A673 (cell line): ENCODE data around the gene SOX30. TPM values are rescaled to one million over a fixed set of nuclear protein-coding genes. Genes with fewer than 3 reads are reported as not detected.

ENCODE experiments used
- BruUV-seq: library from RNA; stranded (reverse); fragments of 400-500 nt; replicated peaks from 2 replicates; lab custom pipeline; 2021; lab: Mats Ljungman, UMichigan
- CTCF ChIA-PET: fragments of 300-600 bp; sonication (Branson Sonifier 250); formaldehyde crosslinking; loops from one replicate; lab custom pipeline; 2022; ENCODE audit warnings: antibody characterized with exemption; lab: Charles Lee
- POLR2A ChIA-PET: fragments of 300-600 bp; sonication (Branson Sonifier 250); formaldehyde crosslinking; loops from one replicate; lab custom pipeline; 2022; ENCODE audit warnings: antibody characterized with exemption; ENCODE audit not compliant: low non-redundant PET; lab: Charles Lee
- DNase-seq: peaks from one replicate; pipeline ENCODE4 v3.0.0-alpha.2; 2015; ENCODE audit warnings: low spot score
- H3K27ac ChIP-seq: fragments of 200-600 bp; sonication (generic); 2 replicates; pipeline ENCODE4 v1.5.1; 2016; ENCODE audit warnings: mixed run types, low read depth, mild to moderate bottlenecking, mixed read lengths, antibody characterized with exemption, low read length; ENCODE audit not compliant: poor library complexity, severe bottlenecking
- H3K27me3 ChIP-seq: fragments of 200-600 bp; sonication (generic); replicated peaks from 2 replicates; pipeline ENCODE4 v1.6.1; 2017; ENCODE audit warnings: mixed run types, low read depth, mild to moderate bottlenecking, mixed read lengths, antibody characterized with exemption, low read length; ENCODE audit not compliant: insufficient read depth, poor library complexity
- H3K36me3 ChIP-seq: fragments of 200-600 bp; sonication (generic); 2 replicates; pipeline ENCODE4 v1.6.1; 2016; ENCODE audit warnings: mixed run types, mild to moderate bottlenecking, mixed read lengths, antibody characterized with exemption, low read length; ENCODE audit not compliant: insufficient read depth, poor library complexity, severe bottlenecking
- H3K4me1 ChIP-seq: fragments of 200-600 bp; sonication (generic); 2 replicates; pipeline ENCODE4 v1.6.1; 2017; ENCODE audit warnings: mixed run types, mild to moderate bottlenecking, mixed read lengths, antibody characterized with exemption, low read length; ENCODE audit not compliant: insufficient read depth, poor library complexity, severe bottlenecking
- H3K4me3 ChIP-seq: fragments of 200-600 bp; sonication (generic); 2 replicates; pipeline ENCODE4 v1.5.1; 2016; ENCODE audit warnings: low read depth, mixed run types, mild to moderate bottlenecking, mixed read lengths, low read length; ENCODE audit not compliant: poor library complexity, severe bottlenecking
- H3K9me3 ChIP-seq: fragments of 200-600 bp; sonication (generic); 2 replicates; pipeline ENCODE4 v1.6.1; 2016; ENCODE audit warnings: mixed run types, low read depth, mild to moderate bottlenecking, mixed read lengths, antibody characterized with exemption, low read length; ENCODE audit not compliant: poor library complexity, severe bottlenecking
- EZH2 ChIP-seq: fragments of 200-600 bp; sonication (generic); IDR thresholded peaks from 2 replicates; pipeline ENCODE4 v1.6.1; 2017; ENCODE audit warnings: borderline replicate concordance, low read depth, mild to moderate bottlenecking, mixed read lengths, antibody characterized with exemption, low read length; ENCODE audit not compliant: poor library complexity, severe bottlenecking
- intact Hi-C: fragments of 100-400 bp; cut with micrococcal nuclease; formaldehyde crosslinking; loops from one replicate; pipeline ENCODE4 v1.10.0; 2022; ENCODE audit not compliant: unreplicated experiment
- total RNA-seq: library from RNA; stranded (reverse); gene quantifications from 2 replicates; pipeline ENCODE4 v1.2.3, GENCODE V29; 2021
- TF ChIP-seq, protein P1 (sequence below): fragments of 300-800, 200-600 bp; sonication (generic); conservative IDR thresholded peaks from 2 replicates; pipeline ENCODE4 v1.5.1; 2017; ENCODE audit warnings: low read depth, mild to moderate bottlenecking, antibody characterized with exemption, low read length, moderate library complexity, mixed read lengths

Gene SOX30
- total RNA-seq, 1 experiment from 2014 or later, result not detected

GRCh38 chr5:157650991-157651611, 1.1 kb downstream of the SOX30 start:
- no TSS peak for BruUV-seq
- H3K27ac ChIP-seq, result no peak overlapping the region
- H3K4me3 ChIP-seq, result no peak overlapping the region
- TF ChIP-seq EZH2, result no peak
- TF ChIP-seq, protein P1, sequence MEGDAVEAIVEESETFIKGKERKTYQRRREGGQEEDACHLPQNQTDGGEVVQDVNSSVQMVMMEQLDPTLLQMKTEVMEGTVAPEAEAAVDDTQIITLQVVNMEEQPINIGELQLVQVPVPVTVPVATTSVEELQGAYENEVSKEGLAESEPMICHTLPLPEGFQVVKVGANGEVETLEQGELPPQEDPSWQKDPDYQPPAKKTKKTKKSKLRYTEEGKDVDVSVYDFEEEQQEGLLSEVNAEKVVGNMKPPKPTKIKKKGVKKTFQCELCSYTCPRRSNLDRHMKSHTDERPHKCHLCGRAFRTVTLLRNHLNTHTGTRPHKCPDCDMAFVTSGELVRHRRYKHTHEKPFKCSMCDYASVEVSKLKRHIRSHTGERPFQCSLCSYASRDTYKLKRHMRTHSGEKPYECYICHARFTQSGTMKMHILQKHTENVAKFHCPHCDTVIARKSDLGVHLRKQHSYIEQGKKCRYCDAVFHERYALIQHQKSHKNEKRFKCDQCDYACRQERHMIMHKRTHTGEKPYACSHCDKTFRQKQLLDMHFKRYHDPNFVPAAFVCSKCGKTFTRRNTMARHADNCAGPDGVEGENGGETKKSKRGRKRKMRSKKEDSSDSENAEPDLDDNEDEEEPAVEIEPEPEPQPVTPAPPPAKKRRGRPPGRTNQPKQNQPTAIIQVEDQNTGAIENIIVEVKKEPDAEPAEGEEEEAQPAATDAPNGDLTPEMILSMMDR, result no peak
- POLR2A ChIA-PET, result no interaction called here
- DNase-seq, result no peak
- no peaks in the 10 kb centered on the region for H3K36me3 ChIP-seq
- H3K27me3 ChIP-seq, result no peaks in the 10 kb centered on the region
- no peaks in the 10 kb centered on the region for H3K9me3 ChIP-seq
- intact Hi-C loops, result no loop called here
- H3K4me1 ChIP-seq, result no peaks in the 10 kb centered on the region
- CTCF ChIA-PET, result interaction anchor here (0.6 kb wide), 1 partner anchor 1294 kb away, joined by 3 read pairs; no protein-coding TSS in a partner anchor

GRCh38 chr5:157649101-157649500, 3.1 kb downstream of the SOX30 start:
- no peak for DNase-seq
- Histone ChIP-seq H3K27ac (no peak overlapping the region), H3K9me3 (no peaks in the 10 kb centered on the region), H3K36me3 (no peaks in the 10 kb centered on the region), H3K27me3 (no peaks in the 10 kb centered on the region), H3K4me1 (no peaks in the 10 kb centered on the region), H3K4me3 (no peak overlapping the region)
- ChIA-PET CTCF (no interaction called here), POLR2A (no interaction called here)
- no TSS peak for BruUV-seq
- intact Hi-C loops, result no loop called here
- TF ChIP-seq EZH2, result no peak
- TF ChIP-seq, protein P1, result no peak

DNA sequence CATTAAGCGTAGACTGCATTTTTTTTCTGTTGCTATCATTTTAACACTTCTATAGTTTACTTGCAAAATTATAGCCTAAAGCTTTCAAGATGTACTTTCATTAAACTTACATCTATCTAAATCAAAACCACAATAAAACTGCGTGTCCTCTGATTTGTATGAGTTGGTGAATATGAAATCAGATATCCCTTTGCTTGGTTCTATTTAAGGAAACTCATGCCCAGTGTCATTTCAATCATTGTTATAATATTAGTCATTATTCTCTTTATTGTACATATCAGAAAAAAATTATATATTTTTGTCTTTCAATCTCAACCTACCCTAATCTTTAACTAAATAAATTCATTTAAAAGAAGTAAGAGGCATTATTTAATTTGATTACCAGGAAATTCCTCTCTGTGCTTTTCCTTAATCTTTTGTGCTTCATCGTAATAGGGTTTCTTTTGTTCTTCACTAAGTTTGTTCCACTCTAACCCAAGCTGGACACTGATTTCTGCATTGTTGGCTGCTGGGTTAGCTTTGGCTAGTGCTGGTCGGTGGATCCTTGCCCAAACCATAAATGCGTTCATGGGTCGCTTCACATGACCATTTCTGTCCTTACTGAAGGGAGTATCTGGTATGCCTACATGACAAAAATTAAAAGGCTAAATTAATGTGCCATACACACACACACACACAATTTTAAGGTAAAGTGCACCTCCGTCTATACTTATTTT, 3.8 kb downstream of the SOX30 start:
- intact Hi-C loops, result no loop called here
- BruUV-seq, result no TSS peak
- Histone ChIP-seq H3K4me3 (no peak overlapping the region), H3K36me3 (no peaks in the 10 kb centered on the region), H3K4me1 (no peaks in the 10 kb centered on the region), H3K27me3 (no peaks in the 10 kb centered on the region), H3K9me3 (no peaks in the 10 kb centered on the region), H3K27ac (no peak overlapping the region)
- ChIA-PET CTCF (no interaction called here), POLR2A (no interaction called here)
- DNase-seq, result no peak
- TF ChIP-seq EZH2, result no peak
- TF ChIP-seq, protein P1, result no peak
